Activated CD8-positive, alpha-beta memory T cell treated with anti-CD3 and anti-CD28 coated beads, Interleukin-2, amount 50 U/mL, for 24 hours (primary cell): ENCODE data around the gene ZNF134.

Source experiments
- DNase-seq: peaks from one replicate; pipeline ENCODE4 v3.0.0-alpha.2; 2020; ENCODE audit errors: extremely low read depth

The ZNF134 gene

DNA sequence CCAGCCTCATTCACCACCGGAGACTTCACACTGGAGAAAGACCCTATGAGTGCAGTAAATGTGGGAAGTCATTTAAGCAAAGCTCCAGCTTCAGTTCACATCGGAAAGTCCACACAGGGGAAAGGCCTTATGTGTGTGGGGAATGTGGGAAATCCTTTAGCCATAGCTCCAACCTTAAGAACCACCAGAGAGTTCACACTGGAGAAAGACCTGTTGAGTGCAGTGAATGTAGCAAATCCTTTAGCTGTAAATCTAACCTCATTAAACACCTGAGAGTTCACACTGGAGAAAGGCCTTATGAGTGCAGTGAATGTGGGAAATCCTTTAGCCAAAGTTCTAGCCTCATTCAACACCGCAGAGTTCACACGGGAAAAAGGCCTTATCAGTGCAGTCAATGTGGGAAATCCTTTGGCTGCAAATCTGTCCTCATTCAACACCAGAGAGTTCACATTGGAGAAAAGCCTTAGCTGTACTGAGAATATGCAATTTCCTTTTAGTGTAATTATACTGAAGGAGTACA, 27.7 kb downstream of the ZNF134 start:
- no peak for DNase-seq

DNA sequence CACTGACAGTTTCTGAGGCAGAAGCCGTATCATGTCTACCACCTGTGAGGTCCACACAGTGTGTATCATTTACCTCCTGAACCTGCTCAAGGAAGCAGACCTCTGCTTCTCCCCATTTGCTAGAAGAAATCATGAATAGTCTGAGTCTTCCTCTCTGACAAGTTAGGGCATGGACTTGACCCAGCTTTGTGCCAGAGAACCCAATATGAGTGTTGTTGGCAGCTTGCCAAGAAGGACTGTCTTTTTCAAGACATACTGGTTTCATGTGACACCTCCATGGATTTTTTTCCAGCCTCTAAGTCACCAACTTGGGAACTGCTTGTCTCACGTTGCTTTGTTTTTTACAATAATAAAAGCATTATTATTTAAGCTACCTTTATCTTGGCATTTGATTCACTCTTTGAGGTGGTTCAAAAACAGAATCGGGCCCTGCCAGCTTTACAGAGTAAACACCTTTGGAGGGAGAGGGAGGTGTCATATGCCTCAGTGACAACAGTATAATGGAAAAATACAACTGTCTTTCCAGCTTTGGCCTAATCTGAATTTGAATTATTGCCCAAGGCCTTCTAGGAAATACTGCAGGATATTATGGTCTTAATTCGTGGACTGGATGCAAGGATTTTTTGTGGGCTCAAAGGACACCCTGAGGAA, 28.5 kb downstream of the ZNF134 start:
- DNase-seq = no peak

DNA sequence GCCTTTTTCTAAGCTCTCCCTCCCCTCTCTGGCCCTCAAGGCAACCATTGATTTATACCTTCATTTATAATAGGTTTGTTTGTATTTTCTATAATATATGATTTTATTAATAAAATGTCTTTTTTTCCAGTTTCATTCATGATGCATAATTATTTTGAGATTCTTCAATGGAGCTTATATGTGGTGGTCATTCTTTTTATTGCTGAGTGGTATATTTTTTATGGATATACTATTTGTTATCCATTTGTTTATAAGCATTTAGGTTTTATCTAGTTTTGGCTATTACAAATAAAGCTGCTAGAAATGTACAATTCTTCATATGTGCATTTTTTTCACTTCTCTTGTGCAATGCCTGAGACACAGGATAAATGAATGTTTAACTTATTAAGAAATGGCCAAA, 29.7 kb downstream of the ZNF134 start:
- DNase-seq = no peak

DNA sequence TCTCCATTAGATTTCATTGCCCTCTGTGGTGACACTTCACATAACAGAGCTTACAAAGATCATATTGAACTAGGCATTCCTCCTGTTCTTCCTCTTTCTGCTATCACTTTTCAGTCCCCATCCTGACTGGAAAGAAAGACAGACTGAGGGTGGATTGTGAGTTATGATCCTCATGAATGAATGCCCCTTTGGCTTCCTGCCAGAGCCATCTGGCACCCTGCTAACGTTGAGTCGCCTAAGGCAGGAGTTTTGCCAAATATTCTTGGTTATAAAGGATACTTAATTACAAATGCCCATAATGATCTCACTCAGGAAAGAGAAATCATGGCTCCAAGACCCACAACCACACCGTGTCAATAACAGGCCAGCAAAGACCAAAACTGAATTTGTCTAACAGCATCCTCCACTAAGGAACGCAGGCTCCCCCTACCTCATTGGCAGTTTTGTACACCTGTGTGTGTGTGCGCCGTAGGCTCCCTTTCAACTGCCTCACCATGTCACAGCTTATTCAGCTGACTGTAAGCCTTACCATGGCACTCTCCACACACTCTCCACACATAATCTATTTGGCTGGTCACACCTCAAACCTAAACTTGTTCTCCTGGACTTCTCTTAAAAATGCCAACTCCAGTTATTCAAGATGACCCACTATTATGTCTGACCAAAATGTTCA, 34.4 kb downstream of the ZNF134 start:
- DNase-seq = no peak

DNA sequence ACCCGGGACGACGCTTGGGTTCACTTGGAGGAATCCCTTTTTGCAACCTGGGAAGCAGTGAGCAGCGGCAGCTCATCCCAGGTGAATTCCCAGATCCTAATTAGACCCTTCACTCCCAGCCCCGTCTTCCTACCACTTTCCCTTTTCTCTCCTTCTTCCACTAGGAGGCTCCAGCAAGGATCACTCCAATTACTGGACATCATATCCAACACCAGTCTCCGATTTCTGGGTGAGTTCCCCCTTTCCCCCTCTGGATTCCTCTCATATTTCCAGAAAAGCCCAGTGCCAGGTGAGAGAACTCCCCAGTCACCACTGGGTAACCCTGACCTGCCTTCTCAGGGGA, 37.6 kb downstream of the ZNF134 start:
- no peak for DNase-seq

DNA sequence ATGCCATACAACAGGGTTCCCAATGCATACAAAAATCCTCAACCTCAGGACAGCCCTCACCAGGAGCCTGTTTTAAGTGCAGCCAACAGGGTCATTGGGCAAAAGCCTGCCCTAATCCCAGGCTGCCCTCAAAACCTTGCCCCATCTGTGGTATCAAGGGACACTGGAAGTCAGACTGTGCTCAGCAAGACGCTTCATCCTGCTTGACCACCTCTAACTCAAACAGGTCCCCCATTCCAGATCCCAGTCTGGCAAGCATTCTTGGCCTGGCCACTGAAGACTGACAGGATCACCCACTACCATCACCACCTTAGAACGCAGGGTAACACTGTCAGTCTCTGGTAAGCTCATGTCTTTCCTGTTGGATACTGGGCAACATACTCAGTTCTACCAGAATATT, 39.6 kb downstream of the ZNF134 start:
- no peak for DNase-seq

DNA sequence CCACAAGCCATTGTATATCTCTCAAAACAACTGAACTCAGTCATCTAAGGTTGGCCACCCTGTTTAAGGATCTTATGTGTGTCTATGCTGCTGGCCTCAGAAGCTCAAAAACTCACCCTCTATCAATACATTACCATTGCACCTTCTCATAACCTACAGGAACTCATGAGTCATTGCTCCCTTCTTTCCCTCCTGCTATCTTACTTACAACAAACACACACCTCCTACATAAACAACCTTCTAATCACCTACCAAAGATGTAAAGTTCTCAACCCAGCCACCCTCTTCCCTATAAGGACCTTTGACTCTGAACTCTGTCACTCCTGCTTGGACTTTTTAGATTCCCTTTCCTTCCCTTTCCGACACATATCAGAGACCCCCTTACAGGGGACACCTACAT, 41.4 kb downstream of the ZNF134 start:
- DNase-seq = no peak

DNA sequence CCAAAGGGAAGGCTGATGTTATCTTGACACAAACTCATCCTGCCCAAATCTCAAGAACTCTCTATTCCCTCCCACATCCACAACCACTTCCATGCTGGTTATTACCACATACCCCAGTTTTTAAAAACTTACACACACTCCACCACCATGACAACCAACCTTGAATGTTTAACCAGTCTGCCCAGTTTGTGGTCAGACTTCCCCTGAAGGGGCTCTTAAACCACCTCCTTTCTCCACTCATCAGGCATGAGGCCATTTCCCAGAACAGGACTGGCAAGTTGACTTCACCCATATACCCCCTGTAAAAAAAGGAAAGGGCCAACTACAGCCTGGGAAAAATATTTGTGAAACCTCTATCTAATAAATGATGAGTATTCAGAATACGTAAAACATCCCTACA, 42.3 kb downstream of the ZNF134 start:
- DNase-seq = no peak

DNA sequence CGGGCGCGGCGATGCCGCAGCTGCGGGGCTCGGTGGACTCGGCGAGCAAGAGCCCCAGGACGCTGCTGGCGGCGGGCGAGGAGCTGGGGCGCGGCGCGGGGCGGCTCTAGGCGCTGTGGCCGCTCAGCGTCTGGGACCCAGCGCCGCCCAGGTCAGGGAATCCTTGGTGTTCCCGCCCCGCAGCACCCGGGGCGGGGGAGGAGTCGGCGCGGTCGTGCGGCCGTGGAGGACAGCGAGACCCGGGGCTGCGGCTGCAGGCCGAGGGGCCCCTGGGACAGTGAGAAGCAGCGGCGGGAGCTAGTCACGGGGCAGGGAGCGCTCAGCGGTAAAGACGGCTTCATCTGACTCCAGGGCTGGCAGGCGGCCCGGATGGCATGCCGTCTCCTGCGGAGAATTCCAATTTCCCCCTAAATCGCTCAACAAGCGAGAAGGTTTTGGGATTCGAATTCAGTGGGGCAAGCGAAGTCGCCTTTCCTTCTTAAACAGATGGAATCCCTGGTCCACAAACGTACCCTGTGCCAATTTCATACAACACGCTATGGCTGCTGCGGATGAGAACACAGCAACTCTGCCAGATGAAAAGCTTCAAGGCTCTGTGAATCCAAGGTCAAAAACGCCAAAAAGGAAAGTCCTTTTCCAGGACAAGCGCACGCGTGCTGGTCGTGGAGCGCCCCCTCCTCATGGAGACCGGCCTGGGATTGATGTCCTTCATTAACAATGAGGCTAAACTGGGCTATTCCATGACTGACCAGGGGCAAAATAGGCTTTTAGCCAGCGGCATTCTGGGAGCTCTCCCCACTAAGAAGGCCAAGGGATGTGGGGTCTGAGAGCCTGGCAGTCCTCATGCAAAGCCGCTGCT, 50.5 kb downstream of the ZNF134 start:
- DNase-seq = no peak

DNA sequence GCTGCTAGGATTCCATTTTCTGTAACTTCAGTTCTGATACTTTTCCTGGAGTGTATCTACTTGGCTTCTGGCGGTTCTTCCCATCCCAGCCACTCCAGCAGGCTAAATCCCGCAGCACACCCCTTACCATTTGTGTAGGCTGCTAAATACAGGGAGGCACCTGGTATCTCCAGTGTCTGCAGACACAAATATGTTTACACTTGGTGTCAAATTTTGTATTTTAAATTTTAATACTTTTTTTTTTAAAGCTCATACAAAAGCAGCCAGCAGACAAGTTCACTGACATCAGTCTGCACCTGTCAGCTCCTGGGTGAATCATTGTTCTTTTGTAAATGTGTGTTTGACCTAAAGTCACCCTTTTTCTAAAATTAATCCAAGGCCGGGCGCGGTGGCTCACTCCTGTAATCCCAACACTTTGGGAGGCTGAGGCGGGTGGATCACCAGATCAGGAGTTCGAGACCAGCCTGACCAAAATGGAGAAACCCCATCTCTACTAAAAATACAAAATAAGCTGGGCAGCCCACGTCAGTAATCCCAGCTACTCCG, 51.3 kb downstream of the ZNF134 start:
- no peak for DNase-seq

DNA sequence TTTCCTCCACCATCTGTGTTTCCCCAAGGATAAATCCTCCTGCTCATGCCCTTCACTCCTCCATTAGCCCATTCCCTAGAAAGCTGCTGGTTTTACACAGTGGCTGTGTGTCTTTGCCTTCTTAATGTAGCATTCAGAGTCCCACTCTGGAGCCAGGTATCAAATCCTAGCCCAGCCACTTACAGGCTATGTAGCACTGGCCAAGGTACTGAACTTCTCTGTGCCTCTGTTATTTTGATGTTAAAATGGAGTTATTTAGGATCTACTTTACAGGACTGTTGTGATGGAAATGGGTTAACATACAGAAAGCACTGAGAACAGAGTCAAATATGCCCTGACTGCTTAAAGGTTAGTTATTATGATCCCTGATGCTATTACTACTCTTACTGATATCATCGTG, 53.2 kb downstream of the ZNF134 start:
- no peak for DNase-seq

DNA sequence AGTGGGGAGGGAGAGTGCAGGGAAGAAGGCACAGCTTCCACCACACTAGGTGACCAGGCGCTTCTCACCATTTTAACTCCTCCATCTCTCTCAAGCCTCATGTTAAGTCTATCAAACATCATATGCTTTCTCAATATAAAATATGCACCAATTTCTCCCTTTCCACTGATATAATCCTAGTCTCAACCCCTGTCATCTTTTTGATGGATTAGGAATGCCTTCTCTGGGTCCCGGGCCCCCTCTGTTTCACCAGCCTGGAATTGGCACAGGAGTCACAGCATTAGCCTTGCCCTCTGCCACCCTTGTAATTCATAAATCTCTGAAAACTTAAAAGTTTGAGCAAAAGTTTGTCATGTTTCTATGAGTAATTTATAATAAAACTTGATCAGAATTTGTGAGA, 54.6 kb downstream of the ZNF134 start, which contains the start of gene ZSCAN4:
Gene ZSCAN4, plus strand, starts transcription at position 301 of the 400 bp plus-strand sequence. CDS start 7,211 bp downstream, outside the sequence.
- DNase-seq = no peak

DNA sequence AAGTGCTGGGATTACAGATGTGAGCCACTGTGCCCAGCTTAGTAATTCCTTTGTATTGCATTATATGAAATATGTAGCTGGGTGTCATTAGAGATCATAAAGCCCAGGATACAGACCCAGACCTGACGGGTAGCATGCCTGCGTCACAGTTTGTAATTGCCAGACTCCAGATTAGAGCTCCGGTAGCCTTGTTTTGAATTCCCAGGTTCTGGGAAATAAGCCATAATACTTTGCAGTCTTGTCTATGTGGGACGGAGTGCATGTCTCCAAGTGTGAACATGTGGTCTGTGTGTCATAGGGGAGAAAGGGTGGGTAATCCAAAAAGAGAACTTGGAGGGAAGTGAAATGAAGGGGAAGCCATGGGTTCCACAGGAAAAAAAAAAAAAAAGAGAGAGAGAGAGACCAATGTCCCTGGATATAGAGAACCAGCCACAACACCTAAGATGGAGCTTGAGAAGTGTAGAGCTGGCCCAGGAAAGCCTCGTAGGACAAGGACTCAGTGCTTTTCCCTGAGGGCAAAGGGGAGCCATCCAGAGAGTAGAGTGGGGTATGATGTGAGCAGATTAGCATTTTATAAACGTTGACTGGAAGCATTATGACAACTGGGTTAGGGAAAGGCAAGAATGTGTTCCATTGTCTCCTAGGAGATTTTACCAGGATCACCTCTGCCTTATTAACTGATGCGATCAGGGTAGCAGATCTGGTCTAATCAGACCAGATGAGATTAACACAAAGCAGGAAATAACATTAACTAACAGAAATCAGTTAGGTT, 57.3 kb downstream of the ZNF134 start:
- DNase-seq = no peak

DNA sequence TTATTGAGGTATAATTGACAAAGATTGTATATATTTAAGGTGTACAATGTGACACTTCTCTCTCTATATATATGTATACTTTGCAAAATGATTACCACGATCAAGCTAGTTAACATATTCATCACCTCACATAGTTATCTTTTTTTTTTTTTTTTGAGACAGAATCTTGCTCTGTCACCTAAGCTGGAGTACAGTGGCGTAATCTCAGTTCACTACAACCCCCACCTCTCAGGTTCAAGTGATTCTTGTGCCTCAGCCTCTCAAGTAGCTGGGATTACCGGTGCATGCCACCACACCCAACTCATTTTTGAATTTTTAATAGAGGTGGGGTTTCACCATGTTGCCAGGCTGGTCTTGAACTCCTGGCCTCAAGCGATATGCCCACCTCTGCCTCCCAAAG, 58.4 kb downstream of the ZNF134 start:
- no peak for DNase-seq
